PC-3 (cell line): ENCODE measurements around the gene PLEKHG2. TPM values are rescaled to one million over a fixed set of nuclear protein-coding genes. Genes with fewer than 3 reads are reported as not detected.

Experiments
- ATAC-seq: fragments of 200-7000 bp; cut with Tn5 transposase; 2 replicates; pipeline ENCODE4 v1.9.1; 2020; ENCODE audit warnings: mild to moderate bottlenecking, moderate library complexity
- BruUV-seq: library from RNA; stranded (reverse); fragments of 400-500 nt; replicated peaks from 2 replicates; lab custom pipeline; 2021; lab: Mats Ljungman, UMichigan
- CTCF ChIA-PET: fragments of 300-600 bp; sonication (Branson Sonifier 250); formaldehyde crosslinking; loops from one replicate; lab custom pipeline; 2022; ENCODE audit warnings: antibody characterized with exemption; lab: Charles Lee
- POLR2A ChIA-PET: fragments of 300-600 bp; sonication (Branson Sonifier 250); formaldehyde crosslinking; loops from one replicate; lab custom pipeline; 2022; ENCODE audit warnings: antibody characterized with exemption; ENCODE audit not compliant: unreplicated experiment; lab: Charles Lee
- DNase-seq: peaks from one replicate; pipeline ENCODE4 v3.0.0-alpha.2; 2015
- H2AFZ ChIP-seq: fragments of 300-600 bp; sonication (generic); 2 replicates; pipeline ENCODE4 v1.6.0; 2016; ENCODE audit warnings: antibody characterized with exemption, low read length
- H3F3A ChIP-seq: fragments of 300-600 bp; sonication (generic); one replicate; pipeline ENCODE4 v1.6.0; 2017; ENCODE audit warnings: antibody characterized with exemption, low read length, control low read depth, mild to moderate bottlenecking; ENCODE audit not compliant: unreplicated experiment
- H3K27ac ChIP-seq: fragments of 300-600 bp; sonication (generic); 2 replicates; pipeline ENCODE4 v1.5.1; 2016; ENCODE audit warnings: mild to moderate bottlenecking, low read length
- H3K27me3 ChIP-seq: fragments of 300-600 bp; sonication (generic); 2 replicates; pipeline ENCODE4 v1.6.1; 2016; ENCODE audit warnings: low read length, mixed read lengths
- H3K36me3 ChIP-seq: fragments of 300-600 bp; sonication (generic); 2 replicates; pipeline ENCODE4 v1.6.1; 2016; ENCODE audit warnings: low read depth, mixed run types, low read length, mixed read lengths
- H3K4me1 ChIP-seq: fragments of 300-600 bp; sonication (generic); 2 replicates; pipeline ENCODE4 v1.5.1; 2016; ENCODE audit warnings: low read length; ENCODE audit not compliant: insufficient read depth
- H3K4me2 ChIP-seq: fragments of 300-600 bp; sonication (generic); 2 replicates; pipeline ENCODE4 v1.6.0; 2016; ENCODE audit warnings: low read length
- H3K4me3 ChIP-seq: fragments of 300-600 bp; sonication (generic); 2 replicates; pipeline ENCODE4 v1.5.1; 2016; ENCODE audit warnings: mild to moderate bottlenecking, low read length, mixed read lengths
- H3K79me2 ChIP-seq: fragments of 300-600 bp; sonication (generic); 2 replicates; pipeline ENCODE4 v1.6.1; 2017; ENCODE audit warnings: low read length, mixed read lengths
- H3K9ac ChIP-seq: fragments of 300-600 bp; sonication (generic); 2 replicates; pipeline ENCODE4 v1.6.0; 2016; ENCODE audit warnings: mild to moderate bottlenecking, low read length
- H3K9me2 ChIP-seq: fragments of 300-600 bp; sonication (generic); replicated peaks from 2 replicates; pipeline ENCODE4 v1.6.1; 2016; ENCODE audit warnings: mixed run types, low read length, mixed read lengths
- H3K9me3 ChIP-seq: fragments of 300-600 bp; sonication (generic); 2 replicates; pipeline ENCODE4 v1.6.1; 2016; ENCODE audit warnings: low read length, mixed read lengths
- H4K20me1 ChIP-seq: fragments of 300-600 bp; sonication (generic); 2 replicates; pipeline ENCODE4 v1.6.1; 2016; ENCODE audit warnings: low read length, mixed read lengths
- EZH2 ChIP-seq: fragments of 300-600 bp; sonication (generic); IDR thresholded peaks from one replicate; pipeline ENCODE4 v1.6.1; 2017; ENCODE audit warnings: antibody characterized with exemption, mild to moderate bottlenecking, low read length; ENCODE audit not compliant: unreplicated experiment
- EZH2phosphoT487 ChIP-seq: fragments of 300-600 bp; sonication (generic); IDR thresholded peaks from 2 replicates; pipeline ENCODE4 v1.6.1; 2018; ENCODE audit warnings: mild to moderate bottlenecking, antibody characterized with exemption, low read length, borderline replicate concordance
- intact Hi-C: fragments of 100-400 bp; cut with micrococcal nuclease; formaldehyde crosslinking; loops from 2 replicates; pipeline ENCODE4 v1.9.0; 2023
- total RNA-seq: library from RNA; depleted of rRNA; stranded (reverse); fragments of >200 nt; gene quantifications from 2 replicates; pipeline ENCODE4 v1.2.3, GENCODE V29; 2014
- TF ChIP-seq, protein P1 (sequence below): fragments of 300-600 bp; sonication (generic); conservative IDR thresholded peaks from 2 replicates; pipeline ENCODE4 v1.5.1; 2017; ENCODE audit warnings: antibody characterized with exemption, low read depth, mild to moderate bottlenecking, low read length

The PLEKHG2 gene
- total RNA-seq, 1 experiment from 2014 or later = 8.3 TPM

DNA sequence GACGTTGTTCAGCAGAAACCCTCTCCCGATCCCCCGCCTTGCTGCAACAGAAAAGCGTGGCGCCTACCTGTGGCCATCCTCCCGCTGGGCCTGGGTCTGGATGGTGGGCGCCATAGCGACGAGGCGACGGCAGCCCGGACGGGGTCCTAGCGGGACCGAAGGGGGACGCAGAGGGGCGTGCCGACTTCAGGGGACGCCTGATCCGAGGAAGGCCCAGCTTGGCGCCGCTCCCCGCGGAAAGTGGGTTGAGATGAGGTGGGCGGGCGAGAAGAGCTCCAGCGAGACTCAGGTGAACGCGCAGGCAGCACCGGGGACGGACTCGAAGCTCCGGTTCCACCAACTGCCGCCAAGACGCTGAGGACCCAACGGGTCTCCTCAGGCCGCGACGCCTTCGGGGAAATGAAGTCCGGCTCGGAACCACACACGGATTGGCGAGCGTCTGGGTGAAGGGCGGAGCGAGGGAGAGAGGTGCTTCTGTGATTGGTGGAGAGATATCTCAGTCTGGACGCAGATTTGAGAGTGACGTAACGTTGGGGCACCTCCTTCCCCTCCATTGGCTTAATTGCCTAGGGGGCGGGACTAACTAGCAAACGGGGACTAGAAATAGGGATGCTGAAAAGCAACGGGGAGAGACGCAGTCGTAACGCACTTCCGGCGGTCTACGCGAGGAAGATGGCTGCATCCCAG lies 21.6 kb upstream of the PLEKHG2 start, which contains the start of the genes MED29 and PAF1:
Gene MED29 (plus strand): TSS at position 628 of the 687 bp plus-strand sequence. CDS start 45 bp downstream, at position 673.
Gene PAF1 (minus strand): TSS at position 356 of the 687 bp plus-strand sequence. CDS start 242 bp downstream, at position 114.
- no peaks in the 10 kb centered on the region for H3K27me3 ChIP-seq
- no TSS peak for BruUV-seq
- H3K79me2 ChIP-seq = peaks cover 25% of the 10 kb centered on the region
- peak within 1 kb of the TSS; percentile 81 for H3K27ac ChIP-seq
- no peaks in the 10 kb centered on the region for H4K20me1 ChIP-seq
- no peaks in the 10 kb centered on the region for H3K9me3 ChIP-seq
- ChIA-PET POLR2A (interaction anchor here (0.9 to 1.6 kb wide), 2 partner anchors 11 to 13 kb away, joined by 4 read pairs; no protein-coding TSS in a partner anchor), CTCF (interaction anchor here (0.6 kb wide), 1 partner anchor 109 kb away, joined by 8 read pairs; no protein-coding TSS in a partner anchor)
- no peaks in the 10 kb centered on the region; the same call in none of the 2 replicates for H3K36me3 ChIP-seq
- H3K4me2 ChIP-seq = peak within 1 kb of the TSS; percentile 96
- peak; percentile 95 for ATAC-seq
- H3K4me3 ChIP-seq = peak within 1 kb of the TSS; percentile 97
- no peaks in the 10 kb centered on the region for H3F3A ChIP-seq
- TF ChIP-seq EZH2phosphoT487 = no peak
- TF ChIP-seq, protein P1, sequence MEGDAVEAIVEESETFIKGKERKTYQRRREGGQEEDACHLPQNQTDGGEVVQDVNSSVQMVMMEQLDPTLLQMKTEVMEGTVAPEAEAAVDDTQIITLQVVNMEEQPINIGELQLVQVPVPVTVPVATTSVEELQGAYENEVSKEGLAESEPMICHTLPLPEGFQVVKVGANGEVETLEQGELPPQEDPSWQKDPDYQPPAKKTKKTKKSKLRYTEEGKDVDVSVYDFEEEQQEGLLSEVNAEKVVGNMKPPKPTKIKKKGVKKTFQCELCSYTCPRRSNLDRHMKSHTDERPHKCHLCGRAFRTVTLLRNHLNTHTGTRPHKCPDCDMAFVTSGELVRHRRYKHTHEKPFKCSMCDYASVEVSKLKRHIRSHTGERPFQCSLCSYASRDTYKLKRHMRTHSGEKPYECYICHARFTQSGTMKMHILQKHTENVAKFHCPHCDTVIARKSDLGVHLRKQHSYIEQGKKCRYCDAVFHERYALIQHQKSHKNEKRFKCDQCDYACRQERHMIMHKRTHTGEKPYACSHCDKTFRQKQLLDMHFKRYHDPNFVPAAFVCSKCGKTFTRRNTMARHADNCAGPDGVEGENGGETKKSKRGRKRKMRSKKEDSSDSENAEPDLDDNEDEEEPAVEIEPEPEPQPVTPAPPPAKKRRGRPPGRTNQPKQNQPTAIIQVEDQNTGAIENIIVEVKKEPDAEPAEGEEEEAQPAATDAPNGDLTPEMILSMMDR = no peak
- TF ChIP-seq EZH2 = no peak
- DNase-seq = peak; percentile 98
- H2AFZ ChIP-seq = peak within 1 kb of the TSS; percentile 92
- intact Hi-C loops = no loop called here
- H3K9ac ChIP-seq = peak within 1 kb of the TSS; percentile 95
- no peaks in the 10 kb centered on the region for H3K9me2 ChIP-seq
- H3K4me1 ChIP-seq = peaks cover 6% of the 10 kb centered on the region; the same call in 1 of the 2 replicates

- Histone ChIP-seq H2AFZ (no peak overlapping the region), H3K4me1 (peaks cover 30% of the 10 kb centered on the region)
- intact Hi-C loops = loop anchor here (1.0 kb wide), 1 partner anchor 14 kb away; no protein-coding TSS in a partner anchor
These were observed 14.8 kb upstream of the PLEKHG2 start for GRCh38 chr19:39397360-39398296.

More at GRCh38 chr19:39397360-39398296, 14.8 kb upstream of the PLEKHG2 start:
- ATAC-seq = peak; percentile 64
- ChIA-PET POLR2A (interaction anchor here (0.7 to 1.1 kb wide), 3 partner anchors 16 to 55 kb away, joined by 3 to 5 read pairs (median 3); partner anchors contain the start of genes RPS16 and SAMD4B), CTCF (interaction anchor here (0.6 kb wide), 1 partner anchor 43 kb away, joined by 13 read pairs; no protein-coding TSS in a partner anchor)
- Histone ChIP-seq H4K20me1 (no peaks in the 10 kb centered on the region), H3K9me3 (no peaks in the 10 kb centered on the region), H3K36me3 (no peaks in the 10 kb centered on the region), H3K27ac (peak overlapping the region; percentile 68), H3K9ac (peak overlapping the region; percentile 52), H3F3A (no peaks in the 10 kb centered on the region), H3K27me3 (no peaks in the 10 kb centered on the region), H3K4me2 (peak overlapping the region; percentile 57), H3K9me2 (no peaks in the 10 kb centered on the region), H3K4me3 (no peak overlapping the region), H3K79me2 (0 out of 2 replicates have a peak, but pooled peaks cover 1% of the 10 kb centered on the region)
- no TSS peak for BruUV-seq
- DNase-seq = peak; percentile 78
- no peak for TF ChIP-seq EZH2
- TF ChIP-seq, protein P1 = peak; percentile 82
